OCI-LY7 (cell line): ENCODE results near the gene ISLR. TPM values are rescaled to one million over a fixed set of nuclear protein-coding genes. Genes with fewer than 3 reads are reported as not detected.

Source experiments
- BruUV-seq: library from RNA; stranded (reverse); fragments of 400-500 nt; replicated peaks from 2 replicates; lab custom pipeline; 2021; lab: Mats Ljungman, UMichigan
- CTCF ChIA-PET: fragments of 300-600 bp; sonication (Branson Sonifier 250); formaldehyde crosslinking; loops from one replicate; lab custom pipeline; 2022; ENCODE audit warnings: antibody characterized with exemption; ENCODE audit not compliant: unreplicated experiment; lab: Charles Lee
- POLR2A ChIA-PET: fragments of 300-600 bp; sonication (Branson Sonifier 250); formaldehyde crosslinking; loops from one replicate; lab custom pipeline; 2022; ENCODE audit warnings: antibody characterized with exemption; lab: Charles Lee
- DNase-seq: peaks from one replicate; pipeline ENCODE4 v3.0.0-alpha.2; 2015; ENCODE audit warnings: low spot score
- H2AFZ ChIP-seq: fragments of 200-600 bp; sonication (generic), shearing (Covaris generic); 2 replicates; pipeline ENCODE4 v1.6.1; 2014; ENCODE audit warnings: mild to moderate bottlenecking, antibody characterized with exemption, low read length, moderate library complexity
- H3K27ac ChIP-seq: fragments of 200-600 bp; sonication (generic); 2 replicates; pipeline ENCODE4 v1.5.1; 2014; ENCODE audit warnings: mixed run types, low read depth, mild to moderate bottlenecking, moderate library complexity, low read length, inconsistent platforms; ENCODE audit not compliant: poor library complexity, severe bottlenecking
- H3K36me3 ChIP-seq: fragments of 200-600 bp; sonication (generic); 2 replicates; pipeline ENCODE4 v1.6.1; 2014; ENCODE audit warnings: mild to moderate bottlenecking, antibody characterized with exemption, low read length, moderate library complexity, mixed read lengths; ENCODE audit not compliant: insufficient read depth
- H3K4me1 ChIP-seq: fragments of 200-600 bp; sonication (generic); 2 replicates; pipeline ENCODE4 v1.5.1; 2014; ENCODE audit warnings: mild to moderate bottlenecking, low read length; ENCODE audit not compliant: insufficient read depth, poor library complexity, severe bottlenecking
- H3K4me2 ChIP-seq: fragments of 200-600 bp; sonication (generic); 2 replicates; pipeline ENCODE4 v1.6.1; 2014; ENCODE audit warnings: mild to moderate bottlenecking, low read length
- H3K4me3 ChIP-seq: fragments of 200-600 bp; sonication (generic); 2 replicates; pipeline ENCODE4 v1.5.1; 2014; ENCODE audit warnings: mild to moderate bottlenecking, low read depth, low read length; ENCODE audit not compliant: poor library complexity, severe bottlenecking
- H3K79me2 ChIP-seq: fragments of 200-600 bp; sonication (generic); 2 replicates; pipeline ENCODE4 v1.6.1; 2016; ENCODE audit warnings: low read depth, mild to moderate bottlenecking, low read length, moderate library complexity, mixed read lengths; ENCODE audit not compliant: insufficient read depth
- H3K9me2 ChIP-seq: fragments of 200-600 bp; sonication (generic); 2 replicates; pipeline ENCODE4 v1.6.1; 2016; ENCODE audit warnings: mild to moderate bottlenecking, low read length, mixed read lengths; ENCODE audit not compliant: insufficient read depth
- H3K9me3 ChIP-seq: fragments of 200-600 bp; sonication (generic); 2 replicates; pipeline ENCODE4 v1.6.1; 2014; ENCODE audit warnings: mild to moderate bottlenecking, mixed run types, low read length, mixed read lengths
- H4K20me1 ChIP-seq: fragments of 200-600 bp; sonication (generic); 2 replicates; pipeline ENCODE4 v1.6.1; 2014; ENCODE audit warnings: mild to moderate bottlenecking, antibody characterized with exemption, low read length, moderate library complexity, mixed read lengths; ENCODE audit not compliant: insufficient read depth
- CTCF ChIP-seq: fragments of 200-600 bp; sonication (generic); conservative IDR thresholded peaks from 2 replicates; pipeline ENCODE4 v1.5.1; 2014; ENCODE audit warnings: mild to moderate bottlenecking, antibody characterized with exemption, low read length, moderate library complexity, mixed read lengths
- EZH2phosphoT487 ChIP-seq: fragments of 200-600 bp; sonication (generic); IDR thresholded peaks from 2 replicates; pipeline ENCODE4 v1.6.1; 2018; ENCODE audit warnings: low read depth, borderline replicate concordance, mild to moderate bottlenecking, mixed run types, antibody characterized with exemption, low read length, moderate library complexity, mixed read lengths
- intact Hi-C: fragments of 100-400 bp; cut with micrococcal nuclease; formaldehyde crosslinking; loops from one replicate; pipeline ENCODE4 v1.10.0; 2022; ENCODE audit not compliant: unreplicated experiment
- total RNA-seq, 2 experiments: library from RNA; depleted of rRNA in 1 of 2; stranded (reverse); fragments of >200 nt in 1 of 2; shearing (Covaris generic) in 1 of 2; gene quantifications; 2 replicates each; pipeline ENCODE4 v1.2.3, GENCODE V29; 2014 to 2022

Gene ISLR
- total RNA-seq, 2 experiments from 2014 or later: not detected

- Histone ChIP-seq H3K4me3 (no peak overlapping the region), H3K79me2 (no peaks in the 10 kb centered on the region), H3K9me3 (no peaks in the 10 kb centered on the region), H3K4me1 (no peaks in the 10 kb centered on the region), H3K27ac (no peak overlapping the region), H3K9me2 (no peaks in the 10 kb centered on the region), H3K36me3 (no peaks in the 10 kb centered on the region), H2AFZ (no peak overlapping the region), H4K20me1 (no peaks in the 10 kb centered on the region), H3K4me2 (no peak overlapping the region)
- TF ChIP-seq EZH2phosphoT487: no peak
- TF ChIP-seq CTCF: no peak
- no peak for DNase-seq
- no TSS peak for BruUV-seq
- POLR2A ChIA-PET: no interaction called here
- CTCF ChIA-PET: no interaction called here
- intact Hi-C loops: no loop called here
Measured at GRCh38 chr15:74130849-74131627, 42.5 kb upstream of the ISLR start.

- H2AFZ ChIP-seq: no peak overlapping the region
- H3K9me2 ChIP-seq: no peaks in the 10 kb centered on the region
- H3K27ac ChIP-seq: no peak overlapping the region
- no peaks in the 10 kb centered on the region for H3K9me3 ChIP-seq
- no peaks in the 10 kb centered on the region for H3K36me3 ChIP-seq
- no peak overlapping the region for H3K4me3 ChIP-seq
- no peaks in the 10 kb centered on the region for H3K79me2 ChIP-seq
- intact Hi-C loops: no loop called here
- H4K20me1 ChIP-seq: no peaks in the 10 kb centered on the region
- POLR2A ChIA-PET: no interaction called here
- no peaks in the 10 kb centered on the region for H3K4me1 ChIP-seq
- no peak for DNase-seq
- BruUV-seq: no TSS peak
- CTCF ChIA-PET: no interaction called here
- H3K4me2 ChIP-seq: no peak overlapping the region
- TF ChIP-seq EZH2phosphoT487 (no peak), CTCF (no peak)
Measured at GRCh38 chr15:74131628-74132413, 41.7 kb upstream of the ISLR start.
